Keratinocyte (primary cell): ENCODE results near the gene SYK. TPM values are rescaled to one million over a fixed set of nuclear protein-coding genes. Genes with fewer than 3 reads are reported as not detected.

Source experiments
- DNase-seq: peaks from one replicate; pipeline ENCODE4 v3.0.0-alpha.2; 2011; ENCODE audit warnings: low read depth, missing footprints, low spot score
- FAIRE-seq: peaks from 2 replicates; lab custom pipeline; 2011; peaks lifted over from hg19 to GRCh38; lab: Jason Lieb, UNC
- H2AFZ ChIP-seq: 2 replicates; pipeline ENCODE4 v1.6.0; 2012; ENCODE audit warnings: low read length, control low read depth, inconsistent platforms; ENCODE audit not compliant: control insufficient read depth
- H3K27ac ChIP-seq: 2 replicates; pipeline ENCODE4 v1.5.1; 2011; ENCODE audit warnings: low read length; ENCODE audit not compliant: control insufficient read depth, insufficient read depth
- H3K27me3 ChIP-seq: 3 replicates; pipeline ENCODE4 v1.6.0; 2011; ENCODE audit warnings: low read length; ENCODE audit not compliant: control insufficient read depth, insufficient read depth; ENCODE audit errors: extremely low read depth
- H3K36me3 ChIP-seq, 2 experiments: 2 replicates in 1 of 2; 3 replicates in 1 of 2; pipeline ENCODE4 v1.5.1; 2011; ENCODE audit warnings: low read length in 2 of 2, mild to moderate bottlenecking in 1 of 2; ENCODE audit not compliant: control insufficient read depth in 2 of 2, insufficient read depth in 2 of 2; ENCODE audit errors: extremely low read depth in 1 of 2
- H3K4me1 ChIP-seq: 3 replicates; pipeline ENCODE4 v1.5.1; 2011; ENCODE audit warnings: low read length; ENCODE audit not compliant: control insufficient read depth, insufficient read depth; ENCODE audit errors: extremely low read depth
- H3K4me2 ChIP-seq: 3 replicates; pipeline ENCODE4 v1.6.0; 2011; ENCODE audit warnings: low read depth, low read length; ENCODE audit not compliant: control insufficient read depth, insufficient read depth; ENCODE audit errors: extremely low read depth
- H3K4me3 ChIP-seq, 3 experiments: fragments of 200-600 bp in 1 of 3; sonication (generic) in 1 of 3; 2 replicates in 2 of 3; 3 replicates in 1 of 3; pipeline ENCODE4 v1.5.1; 2011 to 2016; ENCODE audit warnings: low read length in 3 of 3, mild to moderate bottlenecking in 3 of 3, control low read depth in 2 of 3, inconsistent platforms in 1 of 3, low read depth in 1 of 3, mixed read lengths in 1 of 3, mixed run types in 1 of 3, moderate library complexity in 1 of 3; ENCODE audit not compliant: control insufficient read depth in 2 of 3, insufficient read depth in 2 of 3; ENCODE audit errors: extremely low read depth in 1 of 3
- H3K79me2 ChIP-seq: 2 replicates; pipeline ENCODE4 v1.6.0; 2012; ENCODE audit warnings: low read length; ENCODE audit not compliant: control insufficient read depth, insufficient read depth
- H3K9ac ChIP-seq: 3 replicates; pipeline ENCODE4 v1.6.0; 2011; ENCODE audit warnings: low read length; ENCODE audit not compliant: control insufficient read depth, insufficient read depth; ENCODE audit errors: extremely low read depth
- H3K9me1 ChIP-seq: 3 replicates; pipeline ENCODE4 v1.6.0; 2011; ENCODE audit warnings: low read length; ENCODE audit not compliant: control insufficient read depth, insufficient read depth; ENCODE audit errors: extremely low read depth
- H3K9me3 ChIP-seq: 2 replicates; pipeline ENCODE4 v1.5.1; 2012; ENCODE audit warnings: low read depth, low read length; ENCODE audit not compliant: control insufficient read depth
- H4K20me1 ChIP-seq: 3 replicates; pipeline ENCODE4 v1.6.0; 2011; ENCODE audit warnings: low read length; ENCODE audit not compliant: control insufficient read depth, insufficient read depth; ENCODE audit errors: extremely low read depth
- CTCF ChIP-seq, 3 experiments: IDR thresholded peaks in 1 of 3; conservative IDR thresholded peaks in 1 of 3; optimal IDR thresholded peaks in 1 of 3; 2 replicates in 2 of 3; 3 replicates in 1 of 3; pipeline versions ENCODE3 to v1.5.1; 2011; ENCODE audit warnings: low read length in 3 of 3, mild to moderate bottlenecking in 3 of 3, moderate library complexity in 2 of 3, control low read depth in 1 of 3, inconsistent platforms in 1 of 3; ENCODE audit not compliant: insufficient read depth in 2 of 3; ENCODE audit errors: extremely low read depth in 1 of 3
- EZH2 ChIP-seq: IDR thresholded peaks from one replicate; pipeline ENCODE4 v1.6.1; 2012; ENCODE audit warnings: inconsistent platforms, mild to moderate bottlenecking, low read length, moderate library complexity
- dilution Hi-C: fragments of 300-500 bp; cut with MboI; formaldehyde crosslinking; loops from one replicate; pipeline ENCODE4 v1.7.0; 2020; ENCODE audit warnings: low sequenced_read_pairs; ENCODE audit not compliant: extremely low pct_ligation_motif_present
- polyA plus RNA-seq, 5 experiments: library from polyadenylated mRNA; depleted of rRNA in 3 of 5; stranded (reverse) in 3 of 5; stranded (forward) in 1 of 5; unstranded in 1 of 5; fragments of >200 nt; gene quantifications; 1 replicate in 1 of 5; 2 replicates in 3 of 5; 3 replicates in 1 of 5; pipeline versions ENCODE4 v1.2.1 to v1.2.3, GENCODE V29; 2011 to 2012; ENCODE audit warnings: missing spikeins in 2 of 5, low read depth in 1 of 5, low replicate concordance in 1 of 5

The SYK gene
- polyA plus RNA-seq, 1 donor (not counting 4 experiments of a cell fraction or from before 2014, with no cell fraction given): 2.0 TPM

DNA sequence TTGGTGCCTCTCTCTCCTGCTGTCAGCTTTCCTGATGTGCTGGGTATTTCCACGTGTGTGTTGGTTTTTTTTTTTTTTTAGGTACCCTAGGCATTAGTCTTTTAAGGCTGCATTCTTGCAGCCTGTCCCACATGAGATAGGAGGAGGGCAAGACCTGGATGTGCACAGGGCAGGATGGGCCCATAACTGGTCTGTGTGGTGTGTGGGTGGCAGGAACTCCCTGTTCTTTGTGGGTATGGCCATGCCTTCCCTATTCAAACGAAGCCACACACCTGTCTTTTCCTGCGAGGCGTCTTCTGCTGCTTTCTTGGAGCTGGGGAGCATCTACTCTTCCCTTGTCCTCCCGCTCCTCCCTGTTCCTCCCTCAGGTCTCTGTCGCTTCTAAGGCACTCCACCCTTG is 6.8 kb downstream of the SYK start:
- Histone ChIP-seq H3K9ac (no peak overlapping the region), H2AFZ (no peak overlapping the region), H3K4me3 (no peak overlapping the region), H3K4me2 (no peak overlapping the region), H3K36me3 (peaks cover 0 to 2% of the 10 kb centered on the region in 2 experiments), H3K27me3 (no peaks in the 10 kb centered on the region), H3K79me2 (no peaks in the 10 kb centered on the region), H3K27ac (no peak overlapping the region), H3K9me1 (peaks cover 3% of the 10 kb centered on the region), H4K20me1 (no peaks in the 10 kb centered on the region), H3K9me3 (no peaks in the 10 kb centered on the region), H3K4me1 (peaks cover 8% of the 10 kb centered on the region)
- DNase-seq (no peak), FAIRE-seq (no peak)
- no peak for TF ChIP-seq EZH2
- TF ChIP-seq CTCF (optimal IDR thresholded peaks at IDR 0.05 in 1 of 3, IDR thresholded peaks at IDR 0.05 in 1 of 3, conservative IDR thresholded peaks at IDR 0.05 in 1 of 3; ENCODE audit: extremely low read depth in 1 of 3, insufficient read depth in 2 of 3, low read length in 3 of 3): no peak
- dilution Hi-C loops: no loop called here

GRCh38 chr9:90808890-90809685 is 7.5 kb downstream of the SYK start:
- no peak overlapping the region for H2AFZ ChIP-seq
- no peak for FAIRE-seq
- TF ChIP-seq CTCF (optimal IDR thresholded peaks at IDR 0.05 in 1 of 3, IDR thresholded peaks at IDR 0.05 in 1 of 3, conservative IDR thresholded peaks at IDR 0.05 in 1 of 3; ENCODE audit: extremely low read depth in 1 of 3, insufficient read depth in 2 of 3, low read length in 3 of 3): no peak
- H3K4me2 ChIP-seq: no peak overlapping the region
- no peak overlapping the region for H3K4me3 ChIP-seq
- DNase-seq: no peak
- H3K4me1 ChIP-seq: peaks cover 4% of the 10 kb centered on the region
- H3K9me1 ChIP-seq: peaks cover 3% of the 10 kb centered on the region
- H3K27ac ChIP-seq: no peak overlapping the region
- dilution Hi-C loops: no loop called here
- H3K36me3 ChIP-seq: peaks cover 0 to 2% of the 10 kb centered on the region in 2 experiments
- H3K9ac ChIP-seq: no peak overlapping the region
- no peaks in the 10 kb centered on the region for H4K20me1 ChIP-seq
- H3K9me3 ChIP-seq: no peaks in the 10 kb centered on the region
- no peaks in the 10 kb centered on the region for H3K79me2 ChIP-seq
- H3K27me3 ChIP-seq: no peaks in the 10 kb centered on the region
